ENCODE data around the gene ASIC3.
"Not testable (repeated sequence)": the region's sequence is repeated elsewhere in the genome, so short reads cannot be mapped to it uniquely, and the experiment has no call there.

The ASIC3 gene

GRCh38 chr7:151014950-151015349, 33.4 kb upstream of the ASIC3 start:
- DNase-seq: no peak

DNA sequence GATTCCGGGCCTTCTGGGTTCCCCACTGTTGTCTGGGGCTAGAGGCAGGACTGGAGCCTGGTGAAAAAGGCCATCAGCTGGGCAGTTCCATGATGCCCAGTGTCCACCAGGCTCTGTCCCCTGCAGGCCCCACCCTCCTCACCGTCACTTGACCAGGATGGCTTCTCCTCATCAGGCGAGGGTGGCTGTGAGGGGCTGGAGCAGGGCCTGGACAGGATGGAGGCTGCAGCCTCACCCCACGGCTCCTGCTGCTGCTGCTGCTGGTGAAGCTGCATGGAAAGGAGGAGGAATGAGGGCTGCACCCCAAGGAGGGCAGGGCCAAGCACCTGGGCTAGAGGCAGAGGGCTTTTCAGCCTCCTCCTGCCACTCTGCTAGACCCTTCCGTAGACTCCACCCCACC, 32.4 kb upstream of the ASIC3 start:
- no peak for DNase-seq

- no peak for DNase-seq
Measured at GRCh38 chr7:151016505-151016904, 31.8 kb upstream of the ASIC3 start.

DNA sequence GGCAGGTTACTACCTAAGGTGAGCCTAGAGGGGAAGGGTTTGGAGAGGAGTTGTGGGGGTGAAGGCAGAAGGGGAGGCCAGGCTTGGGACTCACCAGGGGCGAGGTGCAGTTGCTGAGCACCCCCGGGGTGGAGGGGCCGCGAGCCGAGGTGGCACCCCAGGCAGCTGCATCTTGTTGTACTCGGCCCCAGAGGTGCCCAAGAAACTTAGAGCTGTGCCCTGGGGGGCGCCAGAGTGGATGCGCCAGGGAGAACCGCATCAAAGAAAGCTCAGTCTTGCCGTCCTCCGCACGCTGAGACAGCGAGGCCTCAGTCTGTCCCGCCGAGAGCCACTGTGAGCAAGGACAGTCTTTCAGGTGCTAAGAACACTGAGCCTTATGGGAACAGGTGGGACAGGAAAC, 31.4 kb upstream of the ASIC3 start:
- DNase-seq: no peak

- DNase-seq: no peak
Measured at GRCh38 chr7:151017370-151017952, 30.9 kb upstream of the ASIC3 start.

DNA sequence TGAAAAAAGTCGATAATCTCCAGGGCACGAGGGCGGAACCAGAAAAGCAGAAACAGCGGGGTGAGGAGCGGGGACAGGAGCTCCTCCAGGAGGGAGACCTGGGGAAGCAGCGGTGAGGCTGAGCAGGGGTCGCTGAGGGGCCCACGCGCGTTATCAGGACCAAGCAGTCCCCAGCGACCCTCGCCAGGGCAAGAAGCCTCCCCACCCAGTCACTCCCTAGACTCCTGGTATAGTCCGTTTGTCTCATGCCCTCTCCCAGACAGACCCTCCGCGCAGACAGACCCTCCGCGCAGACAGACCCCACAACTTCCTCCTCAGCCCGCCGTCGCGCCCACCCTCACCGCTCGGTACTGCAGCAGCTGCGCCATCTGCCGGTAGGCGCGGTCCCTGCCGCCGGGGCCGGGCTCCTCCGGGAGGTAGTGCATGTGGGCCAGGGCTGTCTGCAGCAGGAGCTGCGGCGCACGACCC, 30.3 kb upstream of the ASIC3 start:
- peak; percentile 72 to 83 for DNase-seq

DNA sequence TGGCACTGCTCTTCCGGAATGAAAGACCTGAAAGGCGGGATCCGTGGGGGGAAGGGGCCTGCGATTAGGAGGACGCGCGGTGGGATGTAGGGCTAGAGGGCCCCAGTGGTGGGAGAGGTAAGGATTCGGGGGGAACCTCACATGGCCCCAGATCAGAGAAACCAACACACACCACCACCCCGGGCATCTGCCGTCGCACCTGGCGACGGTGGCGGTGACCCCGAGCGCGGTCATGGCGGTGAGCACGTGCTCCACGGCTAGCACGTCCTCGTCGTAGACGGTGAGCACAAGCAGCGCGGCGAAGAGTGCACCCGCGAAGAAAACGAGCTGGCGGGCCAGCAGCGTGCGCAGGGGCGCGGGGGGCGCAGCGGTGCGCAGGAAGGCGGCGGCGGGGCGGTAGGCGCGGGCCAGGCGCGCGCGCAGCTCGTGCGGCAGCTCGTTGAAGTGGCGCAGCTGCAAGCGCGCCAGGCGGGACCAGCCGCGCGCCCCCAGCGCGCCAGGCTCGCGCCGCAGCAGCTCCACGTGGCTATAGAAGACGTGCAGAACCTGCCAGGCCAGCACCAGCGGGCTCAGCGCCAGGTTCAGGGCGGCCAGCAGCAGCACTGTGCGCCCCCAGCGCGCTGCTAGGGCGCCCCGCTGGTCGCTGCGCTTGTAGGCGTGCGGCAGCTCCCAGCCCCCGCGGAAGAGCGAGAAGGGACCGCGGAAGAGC, 29.8 kb upstream of the ASIC3 start:
- no peak for DNase-seq

DNA sequence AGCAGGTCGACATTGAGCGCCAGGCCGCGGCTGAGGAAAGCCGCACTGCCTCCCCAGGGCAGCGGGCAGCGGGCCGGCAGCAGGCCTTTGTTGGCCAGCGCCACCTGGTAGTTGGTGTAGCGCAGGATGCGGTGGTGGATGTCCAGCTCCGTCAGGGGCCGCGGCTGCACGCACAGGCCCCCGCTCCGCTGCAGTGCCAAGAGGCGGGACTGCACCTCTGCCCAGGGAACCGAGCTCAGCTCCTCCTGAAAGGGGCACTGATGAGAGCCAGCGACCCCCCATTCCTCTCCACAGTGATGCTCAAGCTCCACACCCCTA, 29.2 kb upstream of the ASIC3 start:
- DNase-seq: no peak

DNA sequence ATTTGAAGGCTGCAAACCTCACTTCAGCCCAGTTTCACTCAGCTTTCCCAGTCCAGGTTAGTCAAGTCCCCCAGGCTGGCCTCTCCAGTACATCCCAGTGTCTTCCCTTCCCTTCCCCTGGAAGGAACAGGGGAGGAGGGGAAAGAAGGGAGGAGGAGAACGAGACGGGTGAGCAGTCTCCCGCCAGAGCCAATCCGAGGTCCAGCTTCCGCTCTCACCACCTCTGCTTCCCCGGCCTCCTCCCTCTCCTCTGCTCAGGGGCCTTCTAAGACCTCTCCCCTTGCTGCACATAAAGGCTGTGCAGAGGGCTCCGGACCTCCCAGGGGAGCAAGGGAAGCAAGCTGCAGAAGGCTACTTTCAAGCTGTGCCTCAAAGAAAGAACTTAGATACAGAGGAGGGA, 28.1 kb upstream of the ASIC3 start:
- DNase-seq: no peak

DNA sequence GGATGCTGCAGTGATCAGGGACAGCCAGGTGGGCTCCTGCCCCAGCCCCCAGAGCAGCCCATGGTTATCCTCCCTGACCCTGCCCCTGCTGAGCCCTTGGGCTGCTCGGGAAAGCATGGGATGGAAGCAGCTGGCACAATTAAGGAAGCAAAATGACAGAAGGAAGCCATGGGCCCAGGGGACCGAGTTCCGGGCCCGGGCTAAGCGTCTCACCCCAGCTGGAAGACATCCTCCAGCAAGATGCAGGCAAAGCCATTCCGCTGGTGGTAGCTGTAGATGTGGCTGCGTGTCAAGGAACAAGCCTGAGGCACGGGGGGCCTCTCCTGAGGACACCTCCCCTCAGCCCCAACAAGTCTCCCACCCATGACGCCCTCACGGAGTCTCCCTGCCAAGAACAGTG, 25.1 kb upstream of the ASIC3 start:
- no peak for DNase-seq

DNA sequence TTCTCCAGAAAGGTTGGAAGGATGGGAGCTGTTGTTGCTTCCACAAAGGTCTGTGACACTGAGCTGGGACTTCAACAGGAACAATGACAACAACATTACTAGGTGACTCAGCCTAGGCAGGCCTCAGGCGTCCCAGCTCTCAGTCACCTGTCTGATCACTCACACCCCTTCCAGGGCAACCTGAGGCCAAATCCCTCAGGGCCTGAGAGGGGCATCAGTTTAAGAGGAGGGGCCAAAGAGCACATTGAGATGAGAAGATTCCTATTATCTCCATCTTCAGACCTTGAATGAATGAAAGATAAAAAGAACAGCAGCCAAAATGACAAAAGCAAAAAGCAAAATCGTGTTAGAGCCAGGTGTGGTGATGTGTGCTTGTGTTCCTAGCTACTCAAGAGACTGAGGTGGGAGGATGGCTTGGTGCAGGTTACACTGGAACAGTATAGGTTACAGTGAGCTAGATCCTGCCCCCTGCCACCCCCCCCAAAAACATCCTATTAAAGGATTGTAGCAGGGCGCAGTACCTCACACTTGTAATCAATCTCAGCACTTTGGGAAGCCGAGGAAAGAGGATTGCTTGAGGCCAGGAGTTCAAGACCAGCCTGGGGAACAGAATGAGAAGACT, 23.8 kb upstream of the ASIC3 start, which contains the start of gene ATG9B:
Gene ATG9B (minus strand): TSS at position 60 of the 622 bp plus-strand sequence. CDS start 71 bp downstream, outside the sequence.
- no peak for DNase-seq

DNA sequence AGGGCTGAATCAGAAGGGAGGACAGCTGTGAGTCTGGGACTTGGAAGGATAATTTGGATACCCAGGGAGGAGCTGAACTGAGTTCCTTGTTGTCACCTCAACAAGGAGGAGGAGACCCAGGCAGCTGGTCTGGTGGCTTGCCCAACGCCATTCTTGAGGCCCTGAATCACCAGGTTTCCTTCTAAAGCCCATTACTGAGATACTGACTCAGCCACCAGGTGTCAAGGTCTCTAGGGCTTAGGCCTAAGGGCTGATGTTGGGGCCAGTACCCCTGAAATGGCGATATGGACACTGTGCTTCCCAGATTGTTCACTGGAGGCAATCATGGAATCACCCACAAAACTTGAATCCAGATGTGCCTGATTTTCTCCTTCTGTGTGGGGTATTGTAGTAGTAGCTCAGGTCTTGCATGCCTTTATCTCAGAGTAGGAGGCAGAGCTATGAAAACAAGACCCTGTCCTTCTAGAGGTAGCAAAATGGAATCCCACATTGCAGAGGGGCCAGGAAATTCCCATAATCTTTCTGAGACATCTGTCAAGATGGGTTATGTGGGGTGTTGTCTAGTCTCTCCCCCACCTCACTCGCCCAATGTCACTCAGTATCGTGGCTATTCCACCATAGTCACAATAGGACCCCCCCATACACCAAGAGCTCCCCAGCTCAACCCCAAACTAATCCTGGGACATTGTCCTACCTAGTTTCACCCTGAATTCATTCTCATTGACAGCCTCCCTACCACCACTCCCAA, 22.2 kb upstream of the ASIC3 start:
- DNase-seq: no peak

DNA sequence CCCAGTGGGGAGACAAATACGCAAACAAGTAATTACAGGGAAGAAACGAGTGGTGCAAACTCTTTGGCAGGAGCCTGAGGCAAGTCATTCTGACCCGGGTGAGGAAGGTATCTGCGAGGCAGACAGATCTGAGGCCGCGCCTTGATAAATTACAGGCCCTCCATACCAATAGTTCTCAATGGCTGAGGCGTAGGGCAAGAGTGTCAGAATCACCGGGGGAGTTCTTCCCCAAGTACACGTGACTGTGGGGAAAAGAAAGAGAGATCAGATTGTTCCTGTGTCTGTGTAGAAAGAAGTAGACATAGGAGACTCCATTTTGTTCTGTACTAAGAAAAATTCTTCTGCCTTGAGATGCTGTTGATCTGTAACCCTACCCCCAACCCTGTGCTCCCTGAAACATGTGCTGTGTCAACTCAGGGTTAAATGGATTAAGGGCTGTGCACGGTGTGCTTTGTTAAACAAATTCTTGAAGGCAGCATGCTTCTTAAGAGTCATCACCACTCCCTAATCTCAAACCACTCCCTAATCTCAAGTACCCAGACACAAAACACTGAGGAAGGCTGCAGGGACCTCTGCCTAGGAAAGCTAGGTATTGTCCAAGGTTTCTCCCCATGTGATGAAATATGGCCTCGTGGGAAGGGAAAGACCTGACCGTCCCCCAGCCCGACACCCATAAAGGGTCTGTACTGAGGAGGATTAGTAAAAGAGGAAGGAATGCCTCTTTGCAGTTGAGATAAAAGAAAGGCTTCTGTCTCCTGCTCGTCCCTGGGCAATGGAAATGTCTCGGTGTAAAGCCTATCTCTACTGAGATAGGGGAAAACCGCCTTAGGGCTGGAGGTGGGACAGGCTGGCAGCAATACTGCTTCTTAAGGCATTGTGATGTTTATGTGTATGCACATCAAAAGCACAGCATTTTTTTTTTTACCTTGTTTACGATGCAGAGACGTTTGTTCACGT, 21.3 kb upstream of the ASIC3 start:
- DNase-seq: not testable (repeated sequence)

- DNase-seq: not testable (repeated sequence)
Measured at GRCh38 chr7:151027728-151028130, 20.6 kb upstream of the ASIC3 start.

- peak; percentile 96 to 99 for DNase-seq
Measured at GRCh38 chr7:151028131-151028947, 20.0 kb upstream of the ASIC3 start, which contains the start of gene ABCB8. Gene ABCB8 (plus strand): TSS chr7:151028450. CDS start chr7:151028516, 66 bp downstream.

- no peak for DNase-seq
Measured at GRCh38 chr7:151028948-151029501, 19.3 kb upstream of the ASIC3 start.

GRCh38 chr7:151031011-151031410, 17.3 kb upstream of the ASIC3 start:
- no peak for DNase-seq

- DNase-seq: no peak
Measured at GRCh38 chr7:151032936-151033863, 15.1 kb upstream of the ASIC3 start.

- no peak for DNase-seq
Measured at GRCh38 chr7:151033864-151034249, 14.5 kb upstream of the ASIC3 start.

Data from activated CD4-positive, alpha-beta T cell treated with anti-CD3 and anti-CD28 coated beads for 4 hours (primary cell).